SK-N-SH (cell line): ENCODE measurements around the gene LNP1. TPM values are rescaled to one million over a fixed set of nuclear protein-coding genes. Genes with fewer than 3 reads are reported as not detected.

Source experiments
- CTCF ChIA-PET: fragments of 300-600, 350-600 bp; formaldehyde crosslinking; extraction: SDS; loops from one replicate; lab custom pipeline; 2021; lab: Yijun Ruan, JAX
- POLR2A ChIA-PET: fragments of 350-600 bp; sonication (Branson Sonifier 250); formaldehyde crosslinking; extraction: SDS; loops from one replicate; lab custom pipeline; 2020; ENCODE audit warnings: antibody characterized with exemption, inconsistent platforms; lab: Yijun Ruan, JAX
- DNase-seq: peaks from one replicate; pipeline ENCODE4 v3.0.0; 2012
- H2AFZ ChIP-seq: fragments of 200-600 bp; sonication (generic); 2 replicates; pipeline ENCODE4 v1.8.1; 2016; ENCODE audit warnings: antibody characterized with exemption, mild to moderate bottlenecking, low read depth
- H3F3A ChIP-seq: fragments of 200-600 bp; sonication (generic); replicated peaks from 2 replicates; pipeline ENCODE3; 2016; ENCODE audit warnings: antibody characterized with exemption, mild to moderate bottlenecking; ENCODE audit not compliant: insufficient read depth
- H3K27ac ChIP-seq, 2 experiments: fragments of 200-500 bp in 1 of 2; fragments of 200-600 bp in 1 of 2; sonication (Bioruptor generic) in 1 of 2; sonication (generic), shearing (Covaris generic) in 1 of 2; 2 replicates each; pipeline versions ENCODE4 v1.5.1 to v1.6.1; 2014 to 2016; ENCODE audit warnings: low read depth in 2 of 2, inconsistent platforms in 1 of 2, low read length in 1 of 2, mild to moderate bottlenecking in 1 of 2, mixed read lengths in 1 of 2
- H3K27me3 ChIP-seq: fragments of 200-600 bp; sonication (generic), shearing (Covaris generic); 2 replicates; pipeline ENCODE4 v1.6.1; 2016; ENCODE audit warnings: mixed run types; ENCODE audit not compliant: insufficient read depth
- H3K36me3 ChIP-seq, 2 experiments: fragments of 200-500 bp in 1 of 2; fragments of 200-600 bp in 1 of 2; sonication (Bioruptor generic) in 1 of 2; sonication (generic) in 1 of 2; replicated peaks in 1 of 2; 2 replicates each; pipeline versions ENCODE3 to v1.5.1; 2014 to 2016; ENCODE audit warnings: low read length in 1 of 2, mild to moderate bottlenecking in 1 of 2; ENCODE audit not compliant: insufficient read depth in 2 of 2, control insufficient read depth in 1 of 2
- H3K4me1 ChIP-seq, 2 experiments: fragments of 200-500 bp in 1 of 2; fragments of 200-600 bp in 1 of 2; sonication (Bioruptor generic) in 1 of 2; sonication (generic), shearing (Covaris generic) in 1 of 2; 2 replicates each; pipeline versions ENCODE4 v1.5.1 to v1.6.1; 2014 to 2016; ENCODE audit warnings: low read depth in 1 of 2, low read length in 1 of 2, mixed run types in 1 of 2; ENCODE audit not compliant: insufficient read depth in 2 of 2, control insufficient read depth in 1 of 2
- H3K4me2 ChIP-seq: fragments of 200-600 bp; sonication (generic), shearing (Covaris generic); 2 replicates; pipeline ENCODE4 v1.6.1; 2017; ENCODE audit warnings: mixed run types
- H3K4me3 ChIP-seq, 2 experiments: fragments of 200-500 bp in 1 of 2; fragments of 200-600 bp in 1 of 2; sonication (Bioruptor generic) in 1 of 2; sonication (generic), shearing (Covaris generic) in 1 of 2; 2 replicates each; pipeline versions ENCODE4 v1.5.1 to v1.8.1; 2014 to 2016; ENCODE audit warnings: low read depth in 2 of 2, inconsistent platforms in 1 of 2, low read length in 1 of 2, mild to moderate bottlenecking in 1 of 2, mixed read lengths in 1 of 2, moderate library complexity in 1 of 2
- H3K79me2 ChIP-seq: fragments of 200-600 bp; sonication (generic); 2 replicates; pipeline ENCODE4 v1.8.1; 2017; ENCODE audit warnings: mild to moderate bottlenecking; ENCODE audit not compliant: insufficient read depth
- H3K9ac ChIP-seq: fragments of 200-600 bp; sonication (generic); 2 replicates; pipeline ENCODE4 v1.6.1; 2017; ENCODE audit warnings: mixed run types
- H3K9me2 ChIP-seq: fragments of 200-600 bp; sonication (generic); 2 replicates; pipeline ENCODE4 v1.6.1; 2017; ENCODE audit warnings: mixed run types
- H3K9me3 ChIP-seq: fragments of 200-600 bp; sonication (generic); 2 replicates; pipeline ENCODE4 v1.6.1; 2017; ENCODE audit warnings: mixed run types, mild to moderate bottlenecking, moderate library complexity
- H4K20me1 ChIP-seq: fragments of 200-600 bp; sonication (generic); 2 replicates; pipeline ENCODE4 v1.6.1; 2017; ENCODE audit warnings: mild to moderate bottlenecking, mixed run types; ENCODE audit not compliant: insufficient read depth
- CHD2 ChIP-seq: fragments of 150-350 bp; IDR thresholded peaks from 2 replicates; pipeline ENCODE4 v1.6.1; 2018; ENCODE audit warnings: low read length; ENCODE audit not compliant: partially characterized antibody
- ELF1 ChIP-seq: IDR thresholded peaks from 2 replicates; pipeline ENCODE4 v1.4.0; 2012
- FOSL2 ChIP-seq: IDR thresholded peaks from 2 replicates; pipeline ENCODE4 v1.4.0; 2012; ENCODE audit warnings: low read depth, mild to moderate bottlenecking, moderate library complexity, borderline replicate concordance
- FOXM1 ChIP-seq: IDR thresholded peaks from 2 replicates; pipeline ENCODE4 v1.4.0; 2012; ENCODE audit warnings: low read depth, mild to moderate bottlenecking
- GABPA ChIP-seq: IDR thresholded peaks from 2 replicates; pipeline ENCODE4 v1.4.0; 2012; ENCODE audit warnings: low read depth, mild to moderate bottlenecking
- GATA2 ChIP-seq: sonication (generic); formaldehyde crosslinking; IDR thresholded peaks from 2 replicates; pipeline ENCODE4 v1.5.0; 2020; ENCODE audit warnings: mild to moderate bottlenecking, missing genetic modification reagents
- IRF3 ChIP-seq: fragments of 150-350 bp; IDR thresholded peaks from 2 replicates; pipeline ENCODE4 v1.6.1; 2016; ENCODE audit warnings: mild to moderate bottlenecking, low read depth, low read length
- JUND ChIP-seq: IDR thresholded peaks from 2 replicates; pipeline ENCODE4 v1.4.0; 2012
- POLR2AphosphoS5 ChIP-seq: IDR thresholded peaks from 2 replicates; pipeline ENCODE4 v1.6.1; 2012; ENCODE audit warnings: low read depth, low read length
- RAD21 ChIP-seq: IDR thresholded peaks from 2 replicates; pipeline ENCODE4 v1.6.1; 2012; ENCODE audit warnings: mild to moderate bottlenecking, low read length
- REST ChIP-seq: IDR thresholded peaks from 2 replicates; pipeline ENCODE4 v1.6.1; 2012; ENCODE audit warnings: mild to moderate bottlenecking, low read depth, low read length, moderate library complexity
- RXRA ChIP-seq: IDR thresholded peaks from 2 replicates; pipeline ENCODE4 v1.4.0; 2012; ENCODE audit warnings: low read depth, mild to moderate bottlenecking, borderline replicate concordance
- TAF1 ChIP-seq: IDR thresholded peaks from 2 replicates; pipeline ENCODE4 v1.6.1; 2012; ENCODE audit warnings: low read depth, mild to moderate bottlenecking, low read length, moderate library complexity, borderline replicate concordance
- YY1 ChIP-seq: IDR thresholded peaks from 2 replicates; pipeline ENCODE4 v1.4.0; 2012; ENCODE audit warnings: low read depth, mild to moderate bottlenecking
- WGBS: methylation state at CpG from one replicate; pipeline ENCODE4 v1.1.6; 2017; ENCODE audit warnings: low lambda C conversion rate; 5-methylcytosine and 5-hydroxymethylcytosine counted together
- polyA plus RNA-seq, 3 experiments: library from polyadenylated mRNA; depleted of rRNA; stranded (reverse); fragments of >200 nt; gene quantifications; 2 replicates each; pipeline ENCODE4 v1.2.3, GENCODE V29; 2012

The LNP1 gene
- polyA plus RNA-seq, 1 of the 3 experiments (the other 2 are of a cell fraction) = 2.3 TPM

GRCh38 chr3:100437721-100438622 lies 36.6 kb downstream of the LNP1 start (continued):
- no peak for TF ChIP-seq GATA2
- no peak for TF ChIP-seq FOSL2
- TF ChIP-seq FOXM1 = no peak
- no peak for TF ChIP-seq CHD2
- TF ChIP-seq RXRA = no peak
- TF ChIP-seq YY1 = no peak
- no peak for TF ChIP-seq ELF1

GRCh38 chr3:100438623-100438974 lies 37.3 kb downstream of the LNP1 start:
- H2AFZ ChIP-seq = no peak overlapping the region
- CTCF ChIA-PET = interaction anchor here (0.6 to 1.6 kb wide), 3 partner anchors 24 to 266 kb away, joined by 3 to 5 read pairs (median 3); no protein-coding TSS in a partner anchor
- H3K4me3 ChIP-seq = no peak overlapping the region
- no peak for TF ChIP-seq TAF1
- no peak for TF ChIP-seq GABPA
- no peak for TF ChIP-seq IRF3
- no peak for TF ChIP-seq ELF1
- H3F3A ChIP-seq = no peaks in the 10 kb centered on the region
- POLR2A ChIA-PET = no interaction called here
- H3K4me2 ChIP-seq = no peak overlapping the region
- no peaks in the 10 kb centered on the region for H3K79me2 ChIP-seq
- H3K4me1 ChIP-seq = no peaks in the 10 kb centered on the region
- no peak overlapping the region for H3K9ac ChIP-seq
- no peaks in the 10 kb centered on the region for H3K36me3 ChIP-seq
- H4K20me1 ChIP-seq = no peaks in the 10 kb centered on the region
- DNase-seq = no peak
- no peaks in the 10 kb centered on the region for H3K27me3 ChIP-seq
- 84% methylated on average over 2 of the region's 2 CpGs for WGBS
- no peaks in the 10 kb centered on the region for H3K9me3 ChIP-seq
- H3K27ac ChIP-seq = no peak overlapping the region
- no peaks in the 10 kb centered on the region for H3K9me2 ChIP-seq

- Histone ChIP-seq H2AFZ (no peak overlapping the region), H3K79me2 (no peaks in the 10 kb centered on the region), H3F3A (no peaks in the 10 kb centered on the region), H3K36me3 (no peaks in the 10 kb centered on the region), H3K4me2 (no peak overlapping the region), H3K27me3 (no peaks in the 10 kb centered on the region), H3K9ac (no peak overlapping the region), H3K27ac (no peak overlapping the region), H3K9me3 (0 out of 2 replicates have a peak, but pooled peaks cover 3% of the 10 kb centered on the region), H3K4me1 (no peaks in the 10 kb centered on the region), H4K20me1 (no peaks in the 10 kb centered on the region), H3K4me3 (no peak overlapping the region), H3K9me2 (no peaks in the 10 kb centered on the region)
- CTCF ChIA-PET = interaction anchor here (1.8 kb wide), 1 partner anchor 149 kb away, joined by 5 read pairs; no protein-coding TSS in a partner anchor
- TF ChIP-seq POLR2AphosphoS5 = no peak
- TF ChIP-seq RXRA = no peak
- TF ChIP-seq JUND = no peak
- no peak for TF ChIP-seq REST
- TF ChIP-seq RAD21 = no peak
- no peak for TF ChIP-seq ELF1
- POLR2A ChIA-PET = no interaction called here
- DNase-seq = no peak
- 84% methylated on average over 3 of the region's 3 CpGs for WGBS
Observed at GRCh38 chr3:100440895-100441294, 39.6 kb downstream of the LNP1 start.
